ENCODE measurements around the gene KCNG1. TPM values are rescaled to one million over a fixed set of nuclear protein-coding genes. Genes with fewer than 3 reads are reported as not detected.

KCNG1 gene
- total RNA-seq, 1 donor from 2014 or later: 0.30 TPM

GRCh38 chr20:51022227-51022802 lies 592 bp downstream of the KCNG1 start:
- no peak overlapping the region for H3K27ac ChIP-seq (replicated peaks)
- H3K36me3 ChIP-seq: no peaks in the 10 kb centered on the region
- TF ChIP-seq CTCF (IDR thresholded peaks at IDR 0.05; ENCODE audit: borderline replicate concordance): no peak
- peak overlapping the region; percentile 65 for H3K4me3 ChIP-seq
- H3K4me1 ChIP-seq: peaks cover 15% of the 10 kb centered on the region
- intact Hi-C loops (cut with micrococcal nuclease): no loop called here
- peaks cover 100% of the 10 kb centered on the region for H3K27me3 ChIP-seq (ENCODE audit: low read depth)
- H3K9me3 ChIP-seq (replicated peaks): no peaks in the 10 kb centered on the region
- DNase-seq: no peak

- Histone ChIP-seq H3K27me3 (ENCODE audit: low read depth) (peaks cover 99% of the 10 kb centered on the region), H3K9me3 (replicated peaks) (no peaks in the 10 kb centered on the region), H3K4me3 (no peak overlapping the region), H3K4me1 (peaks cover 15% of the 10 kb centered on the region), H3K36me3 (no peaks in the 10 kb centered on the region), H3K27ac (replicated peaks) (no peak overlapping the region)
- intact Hi-C loops (cut with micrococcal nuclease): no loop called here
- DNase-seq: no peak
- no peak for TF ChIP-seq CTCF (IDR thresholded peaks at IDR 0.05; ENCODE audit: borderline replicate concordance)
Measured at GRCh38 chr20:51021067-51022025, 1.6 kb downstream of the KCNG1 start.

GRCh38 chr20:51020657-51021056 lies 2.2 kb downstream of the KCNG1 start:
- intact Hi-C loops (cut with micrococcal nuclease): no loop called here
- H3K4me1 ChIP-seq: peaks cover 15% of the 10 kb centered on the region
- no peak for DNase-seq
- TF ChIP-seq CTCF (IDR thresholded peaks at IDR 0.05; ENCODE audit: borderline replicate concordance): no peak
- H3K9me3 ChIP-seq (replicated peaks): no peaks in the 10 kb centered on the region
- no peaks in the 10 kb centered on the region for H3K36me3 ChIP-seq
- H3K4me3 ChIP-seq: no peak overlapping the region
- H3K27me3 ChIP-seq (ENCODE audit: low read depth): peaks cover 98% of the 10 kb centered on the region
- no peak overlapping the region for H3K27ac ChIP-seq (replicated peaks)

GRCh38 chr20:51019656-51020592 lies 3.0 kb downstream of the KCNG1 start:
- DNase-seq: no peak
- Histone ChIP-seq H3K36me3 (no peaks in the 10 kb centered on the region), H3K27me3 (ENCODE audit: low read depth) (peaks cover 98% of the 10 kb centered on the region), H3K4me3 (no peak overlapping the region), H3K27ac (replicated peaks) (no peak overlapping the region), H3K4me1 (peaks cover 15% of the 10 kb centered on the region), H3K9me3 (replicated peaks) (no peaks in the 10 kb centered on the region)
- TF ChIP-seq CTCF (IDR thresholded peaks at IDR 0.05; ENCODE audit: borderline replicate concordance): no peak
- intact Hi-C loops (cut with micrococcal nuclease): no loop called here

GRCh38 chr20:51017251-51017650 lies 5.7 kb downstream of the KCNG1 start:
- no peak overlapping the region for H3K4me3 ChIP-seq
- no peaks in the 10 kb centered on the region for H3K36me3 ChIP-seq
- intact Hi-C loops (cut with micrococcal nuclease): no loop called here
- peaks cover 97% of the 10 kb centered on the region for H3K27me3 ChIP-seq (ENCODE audit: low read depth)
- DNase-seq: no peak
- no peak overlapping the region for H3K27ac ChIP-seq (replicated peaks)
- TF ChIP-seq CTCF (IDR thresholded peaks at IDR 0.05; ENCODE audit: borderline replicate concordance): no peak
- H3K4me1 ChIP-seq: peaks cover under 1% of the 10 kb centered on the region
- H3K9me3 ChIP-seq (replicated peaks): no peaks in the 10 kb centered on the region
